ENCODE data around the gene G3BP1.
A peak's percentile ranks its signal among the peaks of the same experiment; 100 is the strongest.

GRCh38 chr5:151745071-151745705 lies 26.6 kb upstream of the G3BP1 start:
- TF ChIP-seq POLR2AphosphoS5 (IDR thresholded peaks at IDR 0.05) (peak; percentile 58 to 59), EP300 (IDR thresholded peaks at IDR 0.05) (no peak), CTCF (IDR thresholded peaks at IDR 0.05) (no peak), POLR2A (IDR thresholded peaks at IDR 0.05; ENCODE audit: low read depth) (no peak)
